PFSK-1 (cell line): Measurements from ENCODE around the gene MFSD2B.

ENCODE experiments used
- FOXP2 ChIP-seq: optimal IDR thresholded peaks from 2 replicates; pipeline ENCODE3; 2011; ENCODE audit warnings: borderline replicate concordance, control low read depth, inconsistent platforms; ENCODE audit not compliant: insufficient read depth; ENCODE audit errors: extremely low read length, extremely low read depth
- POLR2AphosphoS5 ChIP-seq: IDR thresholded peaks from 2 replicates; pipeline ENCODE4 v1.6.1; 2012; ENCODE audit warnings: low read depth, mild to moderate bottlenecking, control low read depth, low read length, moderate library complexity
- REST ChIP-seq, 2 experiments: IDR thresholded peaks; 2 replicates each; pipeline versions ENCODE4 v1.6.1 to v1.8.0; 2011 to 2012; ENCODE audit warnings: low read depth in 2 of 2, low read length in 2 of 2, control low read depth in 1 of 2, inconsistent platforms in 1 of 2, mild to moderate bottlenecking in 1 of 2, moderate library complexity in 1 of 2; ENCODE audit not compliant: insufficient read depth in 1 of 2
- SIN3A ChIP-seq: IDR thresholded peaks from 2 replicates; pipeline ENCODE4 v1.6.1; 2012; ENCODE audit warnings: mild to moderate bottlenecking, low read length, moderate library complexity, borderline replicate concordance; ENCODE audit not compliant: insufficient read depth
- TAF1 ChIP-seq: IDR thresholded peaks from 2 replicates; pipeline ENCODE4 v1.6.1; 2012; ENCODE audit warnings: low read length, control low read depth, borderline replicate concordance; ENCODE audit not compliant: insufficient read depth

Gene MFSD2B

GRCh38 chr2:24052951-24053350 lies 43.1 kb downstream of the MFSD2B start:
- TF ChIP-seq REST (IDR thresholded peaks at IDR 0.05; ENCODE audit: insufficient read depth in 1 of 2, low read depth in 2 of 2, low read length in 2 of 2) (no peak), SIN3A (no peak), TAF1 (no peak), POLR2AphosphoS5 (no peak), FOXP2 (no peak)

GRCh38 chr2:24054366-24055010 lies 44.6 kb downstream of the MFSD2B start:
- no peak for TF ChIP-seq SIN3A
- TF ChIP-seq REST (IDR thresholded peaks at IDR 0.05; ENCODE audit: insufficient read depth in 1 of 2, low read depth in 2 of 2, low read length in 2 of 2) = no peak
- no peak for TF ChIP-seq POLR2AphosphoS5
- TF ChIP-seq TAF1 = no peak
- TF ChIP-seq FOXP2 = no peak

- TF ChIP-seq SIN3A (no peak), FOXP2 (no peak), REST (IDR thresholded peaks at IDR 0.05; ENCODE audit: insufficient read depth in 1 of 2, low read depth in 2 of 2, low read length in 2 of 2) (no peak), POLR2AphosphoS5 (no peak), TAF1 (no peak)
These were observed 45.9 kb downstream of the MFSD2B start for GRCh38 chr2:24055750-24056149.

- TF ChIP-seq SIN3A = no peak
- no peak for TF ChIP-seq REST (IDR thresholded peaks at IDR 0.05; ENCODE audit: insufficient read depth in 1 of 2, low read depth in 2 of 2, low read length in 2 of 2)
- no peak for TF ChIP-seq FOXP2
- no peak for TF ChIP-seq POLR2AphosphoS5
- TF ChIP-seq TAF1 = no peak
These were observed 48.8 kb downstream of the MFSD2B start for GRCh38 chr2:24058564-24059271.

GRCh38 chr2:24065341-24065740 lies 55.5 kb downstream of the MFSD2B start:
- TF ChIP-seq POLR2AphosphoS5 (no peak), REST (IDR thresholded peaks at IDR 0.05; ENCODE audit: insufficient read depth in 1 of 2, low read depth in 2 of 2, low read length in 2 of 2) (no peak), FOXP2 (no peak)
